Measurements from ENCODE around the gene SAMHD1.

Gene SAMHD1

GRCh38 chr20:36849333-36850065 lies 102.0 kb downstream of the SAMHD1 start:
- Histone ChIP-seq H2BK120ac (ENCODE audit: low read depth, low read length) (no peak overlapping the region), H3K4me1 (ENCODE audit: control insufficient read depth in 2 of 2, insufficient read depth in 1 of 2, low read depth in 1 of 2, low read length in 2 of 2) (peaks cover 0 to 14% of the 10 kb centered on the region in 2 donors), H2BK15ac (ENCODE audit: low read length) (no peak overlapping the region), H4K8ac (ENCODE audit: low read depth, low read length) (no peak overlapping the region), H3K9ac (ENCODE audit: low read depth, low read length, poor library complexity) (no peak overlapping the region), H3K14ac (ENCODE audit: low read length) (no peak overlapping the region), H2AFZ (ENCODE audit: low read length) (no peak overlapping the region), H2BK12ac (ENCODE audit: low read length) (no peak overlapping the region), H4K91ac (ENCODE audit: low read depth, low read length, poor library complexity) (no peak overlapping the region), H3K79me1 (ENCODE audit: low read depth, low read length) (peaks cover 16% of the 10 kb centered on the region), H3K4ac (ENCODE audit: low read length) (no peak overlapping the region), H2AK5ac (ENCODE audit: low read depth, low read length) (no peak overlapping the region), H3K27me3 (ENCODE audit: control insufficient read depth in 3 of 3, insufficient read depth in 3 of 3, low read depth in 1 of 3, low read length in 3 of 3) (no peaks in the 10 kb centered on the region), H3K4me3 (ENCODE audit: low read length in 2 of 2) (no peak overlapping the region), H3K27ac (replicated peaks; ENCODE audit: low read length) (no peak overlapping the region), H3K18ac (ENCODE audit: low read length) (no peak overlapping the region), H3K4me2 (ENCODE audit: insufficient read depth, low read length, poor library complexity, severe bottlenecking) (no peak overlapping the region), H3K9me3 (replicated peaks in 1 of 2; ENCODE audit: control insufficient read depth in 2 of 2, insufficient read depth in 1 of 2, low read depth in 1 of 2, low read length in 2 of 2) (peaks cover 6 to 12% of the 10 kb centered on the region in 2 donors), H3K23ac (ENCODE audit: low read depth, low read length, poor library complexity) (no peak overlapping the region), H3K36me3 (replicated peaks in 1 of 2; ENCODE audit: control insufficient read depth in 2 of 2, insufficient read depth in 2 of 2, low read length in 2 of 2) (peaks cover 7 to 36% of the 10 kb centered on the region in 2 donors), H2BK5ac (ENCODE audit: low read length) (no peak overlapping the region)
- no CpG with 5 or more reads among the region's 9 CpGs for WGBS, 2 donors (ENCODE audit: extremely low coverage in 2 of 2, insufficient read length in 2 of 2, insufficient replicate concordance in 1 of 2)
- DNase-seq (ENCODE audit: low spot score), result no peak

- no peak overlapping the region for H3K23ac ChIP-seq (ENCODE audit: low read depth, low read length, poor library complexity)
- H3K4me2 ChIP-seq (ENCODE audit: insufficient read depth, low read length, poor library complexity, severe bottlenecking), result no peak overlapping the region
- H3K9me3 ChIP-seq (replicated peaks in 1 of 2; ENCODE audit: control insufficient read depth in 2 of 2, insufficient read depth in 1 of 2, low read depth in 1 of 2, low read length in 2 of 2), result peaks cover 6 to 12% of the 10 kb centered on the region in 2 donors
- H3K4me3 ChIP-seq (ENCODE audit: low read length in 2 of 2), result no peak overlapping the region
- H3K18ac ChIP-seq (ENCODE audit: low read length), result no peak overlapping the region
- H2BK5ac ChIP-seq (ENCODE audit: low read length), result no peak overlapping the region
- no peak overlapping the region for H2AFZ ChIP-seq (ENCODE audit: low read length)
- no peak for DNase-seq (ENCODE audit: low spot score)
- H3K27ac ChIP-seq (replicated peaks; ENCODE audit: low read length), result no peak overlapping the region
- peaks cover 5 to 29% of the 10 kb centered on the region in 2 donors for H3K36me3 ChIP-seq (replicated peaks in 1 of 2; ENCODE audit: control insufficient read depth in 2 of 2, insufficient read depth in 2 of 2, low read length in 2 of 2)
- H3K14ac ChIP-seq (ENCODE audit: low read length), result no peak overlapping the region
- no peak overlapping the region for H3K4ac ChIP-seq (ENCODE audit: low read length)
- no peak overlapping the region for H3K9ac ChIP-seq (ENCODE audit: low read depth, low read length, poor library complexity)
- H2BK12ac ChIP-seq (ENCODE audit: low read length), result no peak overlapping the region
- no peak overlapping the region for H4K8ac ChIP-seq (ENCODE audit: low read depth, low read length)
- H2BK15ac ChIP-seq (ENCODE audit: low read length), result no peak overlapping the region
- peaks cover 0 to 14% of the 10 kb centered on the region in 2 donors for H3K4me1 ChIP-seq (ENCODE audit: control insufficient read depth in 2 of 2, insufficient read depth in 1 of 2, low read depth in 1 of 2, low read length in 2 of 2)
- no peak overlapping the region for H4K91ac ChIP-seq (ENCODE audit: low read depth, low read length, poor library complexity)
- no peak overlapping the region for H2AK5ac ChIP-seq (ENCODE audit: low read depth, low read length)
- H3K27me3 ChIP-seq (ENCODE audit: control insufficient read depth in 3 of 3, insufficient read depth in 3 of 3, low read depth in 1 of 3, low read length in 3 of 3), result no peaks in the 10 kb centered on the region
- H2BK120ac ChIP-seq (ENCODE audit: low read depth, low read length), result no peak overlapping the region
- H3K79me1 ChIP-seq (ENCODE audit: low read depth, low read length), result peaks cover 12% of the 10 kb centered on the region
Observed at GRCh38 chr20:36848677-36849076, 102.8 kb downstream of the SAMHD1 start.

GRCh38 chr20:36848078-36848660 lies 103.3 kb downstream of the SAMHD1 start:
- no peak for DNase-seq (ENCODE audit: low spot score)
- H2AFZ ChIP-seq (ENCODE audit: low read length), result no peak overlapping the region
- no peak overlapping the region for H3K23ac ChIP-seq (ENCODE audit: low read depth, low read length, poor library complexity)
- no peak overlapping the region for H3K4me3 ChIP-seq (ENCODE audit: low read length in 2 of 2)
- peaks cover 6 to 12% of the 10 kb centered on the region in 2 donors for H3K9me3 ChIP-seq (replicated peaks in 1 of 2; ENCODE audit: control insufficient read depth in 2 of 2, insufficient read depth in 1 of 2, low read depth in 1 of 2, low read length in 2 of 2)
- peaks cover 0 to 14% of the 10 kb centered on the region in 2 donors for H3K4me1 ChIP-seq (ENCODE audit: control insufficient read depth in 2 of 2, insufficient read depth in 1 of 2, low read depth in 1 of 2, low read length in 2 of 2)
- no peak overlapping the region for H3K27ac ChIP-seq (replicated peaks; ENCODE audit: low read length)
- H2BK5ac ChIP-seq (ENCODE audit: low read length), result no peak overlapping the region
- peaks cover 1 to 24% of the 10 kb centered on the region in 2 donors for H3K36me3 ChIP-seq (replicated peaks in 1 of 2; ENCODE audit: control insufficient read depth in 2 of 2, insufficient read depth in 2 of 2, low read length in 2 of 2)
- H2AK5ac ChIP-seq (ENCODE audit: low read depth, low read length), result no peak overlapping the region
- H4K91ac ChIP-seq (ENCODE audit: low read depth, low read length, poor library complexity), result no peak overlapping the region
- H3K14ac ChIP-seq (ENCODE audit: low read length), result no peak overlapping the region
- no peak overlapping the region for H2BK120ac ChIP-seq (ENCODE audit: low read depth, low read length)
- H3K18ac ChIP-seq (ENCODE audit: low read length), result peak overlapping the region; percentile 15
- no CpG with 5 or more reads among the region's 6 CpGs for WGBS, 2 donors (ENCODE audit: extremely low coverage in 2 of 2, insufficient read length in 2 of 2, insufficient replicate concordance in 1 of 2)
- no peak overlapping the region for H4K8ac ChIP-seq (ENCODE audit: low read depth, low read length)
- peaks cover 11% of the 10 kb centered on the region for H3K79me1 ChIP-seq (ENCODE audit: low read depth, low read length)
- no peak overlapping the region for H3K9ac ChIP-seq (ENCODE audit: low read depth, low read length, poor library complexity)
- H3K27me3 ChIP-seq (ENCODE audit: control insufficient read depth in 3 of 3, insufficient read depth in 3 of 3, low read depth in 1 of 3, low read length in 3 of 3), result no peaks in the 10 kb centered on the region
- H2BK12ac ChIP-seq (ENCODE audit: low read length), result no peak overlapping the region
- no peak overlapping the region for H3K4ac ChIP-seq (ENCODE audit: low read length)
- H2BK15ac ChIP-seq (ENCODE audit: low read length), result no peak overlapping the region
- H3K4me2 ChIP-seq (ENCODE audit: insufficient read depth, low read length, poor library complexity, severe bottlenecking), result no peak overlapping the region

- Histone ChIP-seq H3K9me3 (replicated peaks in 1 of 2; ENCODE audit: control insufficient read depth in 2 of 2, insufficient read depth in 1 of 2, low read depth in 1 of 2, low read length in 2 of 2) (peaks cover 6 to 12% of the 10 kb centered on the region in 2 donors), H3K27ac (replicated peaks; ENCODE audit: low read length) (no peak overlapping the region), H3K79me1 (ENCODE audit: low read depth, low read length) (peaks cover 13% of the 10 kb centered on the region), H2BK12ac (ENCODE audit: low read length) (no peak overlapping the region), H4K91ac (ENCODE audit: low read depth, low read length, poor library complexity) (no peak overlapping the region), H4K8ac (ENCODE audit: low read depth, low read length) (no peak overlapping the region), H3K18ac (ENCODE audit: low read length) (no peak overlapping the region), H2BK5ac (ENCODE audit: low read length) (no peak overlapping the region), H2BK120ac (ENCODE audit: low read depth, low read length) (no peak overlapping the region), H2AFZ (ENCODE audit: low read length) (no peak overlapping the region), H3K4me1 (ENCODE audit: control insufficient read depth in 2 of 2, insufficient read depth in 1 of 2, low read depth in 1 of 2, low read length in 2 of 2) (peaks cover 0 to 14% of the 10 kb centered on the region in 2 donors), H3K4me3 (ENCODE audit: low read length in 2 of 2) (no peak overlapping the region), H3K36me3 (replicated peaks in 1 of 2; ENCODE audit: control insufficient read depth in 2 of 2, insufficient read depth in 2 of 2, low read length in 2 of 2) (peaks cover 0 to 22% of the 10 kb centered on the region in 2 donors), H3K23ac (ENCODE audit: low read depth, low read length, poor library complexity) (no peak overlapping the region), H3K14ac (ENCODE audit: low read length) (no peak overlapping the region), H3K9ac (ENCODE audit: low read depth, low read length, poor library complexity) (no peak overlapping the region), H2BK15ac (ENCODE audit: low read length) (no peak overlapping the region), H3K4ac (ENCODE audit: low read length) (no peak overlapping the region), H2AK5ac (ENCODE audit: low read depth, low read length) (no peak overlapping the region), H3K4me2 (ENCODE audit: insufficient read depth, low read length, poor library complexity, severe bottlenecking) (no peak overlapping the region), H3K27me3 (ENCODE audit: control insufficient read depth in 3 of 3, insufficient read depth in 3 of 3, low read depth in 1 of 3, low read length in 3 of 3) (no peaks in the 10 kb centered on the region)
- DNase-seq (ENCODE audit: low spot score), result no peak
- no CpG with 5 or more reads among the region's 1 CpG for WGBS, 2 donors (ENCODE audit: extremely low coverage in 2 of 2, insufficient read length in 2 of 2, insufficient replicate concordance in 1 of 2)
Observed at GRCh38 chr20:36847710-36848040, 103.8 kb downstream of the SAMHD1 start.

Measured in neuronal stem cell (in vitro differentiated cells).